Measurements from ENCODE around the gene PANX3. TPM values are rescaled to one million over a fixed set of nuclear protein-coding genes. Genes with fewer than 3 reads are reported as not detected.
"Not testable (repeated sequence)": the region's sequence is repeated elsewhere in the genome, so short reads cannot be mapped to it uniquely, and the experiment has no call there.

The PANX3 gene
- total RNA-seq, 1 donor from 2014 or later = not detected

- Mint-ChIP-seq H3K27ac (no peak overlapping the region), H3K36me3 (ENCODE audit: low read depth) (no peaks in the 10 kb centered on the region), H3K4me1 (no peaks in the 10 kb centered on the region), H3K9me3 (no peaks in the 10 kb centered on the region), H3K27me3 (peaks cover 23% of the 10 kb centered on the region), H3K4me3 (no peak overlapping the region)
- intact Hi-C loops (cut with micrococcal nuclease) = no loop called here
- no peak for DNase-seq
Measured at GRCh38 chr11:124600621-124601320, 10.5 kb upstream of the PANX3 start.

- Mint-ChIP-seq H3K27me3 (peaks cover 20% of the 10 kb centered on the region), H3K4me3 (no peak overlapping the region), H3K27ac (no peak overlapping the region), H3K9me3 (no peaks in the 10 kb centered on the region), H3K36me3 (ENCODE audit: low read depth) (no peaks in the 10 kb centered on the region), H3K4me1 (no peaks in the 10 kb centered on the region)
- intact Hi-C loops (cut with micrococcal nuclease) = no loop called here
- DNase-seq = no peak
Measured at GRCh38 chr11:124602193-124602592, 9.0 kb upstream of the PANX3 start.

- H3K36me3 Mint-ChIP-seq (ENCODE audit: low read depth); DNase-seq; H3K4me1 Mint-ChIP-seq; H3K4me3 Mint-ChIP-seq; H3K27ac Mint-ChIP-seq; H3K9me3 Mint-ChIP-seq; intact Hi-C loops (cut with micrococcal nuclease): not testable (repeated sequence)
- H3K27me3 Mint-ChIP-seq = peaks cover 14% of the 10 kb centered on the region
Measured at GRCh38 chr11:124602723-124603122, 8.5 kb upstream of the PANX3 start.

- intact Hi-C loops (cut with micrococcal nuclease) = no loop called here
- no peaks in the 10 kb centered on the region for H3K36me3 Mint-ChIP-seq (ENCODE audit: low read depth)
- peak; percentile 48 for DNase-seq
- peaks cover 3% of the 10 kb centered on the region for H3K27me3 Mint-ChIP-seq
- no peaks in the 10 kb centered on the region for H3K9me3 Mint-ChIP-seq
- H3K4me3 Mint-ChIP-seq = no peak overlapping the region
- H3K4me1 Mint-ChIP-seq = no peaks in the 10 kb centered on the region
- no peak overlapping the region for H3K27ac Mint-ChIP-seq
Measured at GRCh38 chr11:124605719-124606118, 5.5 kb upstream of the PANX3 start.

GRCh38 chr11:124608147-124608546 is 3.1 kb upstream of the PANX3 start:
- peaks cover 8% of the 10 kb centered on the region for H3K4me1 Mint-ChIP-seq

GRCh38 chr11:124610295-124610694 is 933 bp upstream of the PANX3 start:
- DNase-seq = peak; percentile 42
- Mint-ChIP-seq H3K4me1 (peaks cover 8% of the 10 kb centered on the region), H3K4me3 (no peak overlapping the region), H3K27ac (no peak overlapping the region), H3K9me3 (no peaks in the 10 kb centered on the region), H3K36me3 (ENCODE audit: low read depth) (no peaks in the 10 kb centered on the region), H3K27me3 (peaks cover 6% of the 10 kb centered on the region)
- intact Hi-C loops (cut with micrococcal nuclease) = no loop called here

More at GRCh38 chr11:124608147-124608546, 3.1 kb upstream of the PANX3 start:
- Mint-ChIP-seq H3K27me3 (peaks cover 3% of the 10 kb centered on the region), H3K9me3 (no peaks in the 10 kb centered on the region), H3K4me3 (no peak overlapping the region), H3K27ac (no peak overlapping the region), H3K36me3 (ENCODE audit: low read depth) (no peaks in the 10 kb centered on the region)
- intact Hi-C loops (cut with micrococcal nuclease) = no loop called here
- DNase-seq = no peak

GRCh38 chr11:124612045-124612444 is 817 bp downstream of the PANX3 start:
- peak; percentile 74 for DNase-seq
- peaks cover 8% of the 10 kb centered on the region for H3K27me3 Mint-ChIP-seq
- no peaks in the 10 kb centered on the region for H3K9me3 Mint-ChIP-seq
- no peak overlapping the region for H3K4me3 Mint-ChIP-seq
- H3K27ac Mint-ChIP-seq = peak overlapping the region; percentile 46
- peaks cover 8% of the 10 kb centered on the region for H3K4me1 Mint-ChIP-seq
- intact Hi-C loops (cut with micrococcal nuclease) = no loop called here
- H3K36me3 Mint-ChIP-seq (ENCODE audit: low read depth) = no peaks in the 10 kb centered on the region

- H3K4me1 Mint-ChIP-seq = peaks cover 8% of the 10 kb centered on the region
- peaks cover 7% of the 10 kb centered on the region for H3K27me3 Mint-ChIP-seq
- no peaks in the 10 kb centered on the region for H3K9me3 Mint-ChIP-seq
- no peaks in the 10 kb centered on the region for H3K36me3 Mint-ChIP-seq (ENCODE audit: low read depth)
- H3K4me3 Mint-ChIP-seq = no peak overlapping the region
- H3K27ac Mint-ChIP-seq = no peak overlapping the region
- intact Hi-C loops (cut with micrococcal nuclease) = no loop called here
- peak; percentile 46 for DNase-seq
Measured at GRCh38 chr11:124612567-124613246, 1.5 kb downstream of the PANX3 start.

GRCh38 chr11:124618863-124619262 is 7.6 kb downstream of the PANX3 start:
- no peak overlapping the region for H3K27ac Mint-ChIP-seq
- H3K27me3 Mint-ChIP-seq = peaks cover 20% of the 10 kb centered on the region
- DNase-seq = no peak
- no peaks in the 10 kb centered on the region for H3K9me3 Mint-ChIP-seq
- H3K36me3 Mint-ChIP-seq (ENCODE audit: low read depth) = peaks cover 8% of the 10 kb centered on the region
- intact Hi-C loops (cut with micrococcal nuclease) = no loop called here
- peaks cover 8% of the 10 kb centered on the region for H3K4me1 Mint-ChIP-seq
- H3K4me3 Mint-ChIP-seq = no peak overlapping the region

GRCh38 chr11:124622531-124623451 is 11.6 kb downstream of the PANX3 start, which contains the start of gene TBRG1:
Gene TBRG1, plus strand, starts transcription at chr11:124622864. Its CDS starts 220 bp downstream, at chr11:124623084.
- peaks cover 32% of the 10 kb centered on the region for H3K36me3 Mint-ChIP-seq (ENCODE audit: low read depth)
- peak within 1 kb of the TSS; percentile 98 for H3K4me3 Mint-ChIP-seq
- H3K27ac Mint-ChIP-seq = peak within 1 kb of the TSS; percentile 96
- intact Hi-C loops (cut with micrococcal nuclease) = loop anchor here (2.0 to 5.0 kb wide), 4 partner anchors 50 to 880 kb away; partner anchors contain the start of genes CCDC15, SIAE, SPA17 and TMEM218
- H3K4me1 Mint-ChIP-seq = peaks cover 22% of the 10 kb centered on the region
- H3K9me3 Mint-ChIP-seq = no peaks in the 10 kb centered on the region
- peak; percentile 95 for DNase-seq
- peaks cover 15% of the 10 kb centered on the region for H3K27me3 Mint-ChIP-seq

- H3K27me3 Mint-ChIP-seq = peaks cover 11% of the 10 kb centered on the region
- DNase-seq = no peak
- no peaks in the 10 kb centered on the region for H3K9me3 Mint-ChIP-seq
- peaks cover 40% of the 10 kb centered on the region for H3K36me3 Mint-ChIP-seq (ENCODE audit: low read depth)
- H3K4me1 Mint-ChIP-seq = peaks cover 24% of the 10 kb centered on the region
- intact Hi-C loops (cut with micrococcal nuclease) = loop anchor here (2.0 to 5.0 kb wide), 4 partner anchors 49 to 882 kb away; partner anchors contain the start of genes CCDC15, SIAE, SPA17 and TMEM218
- peak overlapping the region; percentile 98 for H3K4me3 Mint-ChIP-seq
- peak overlapping the region; percentile 96 for H3K27ac Mint-ChIP-seq
Measured at GRCh38 chr11:124623861-124624525, 12.8 kb downstream of the PANX3 start.

- no peaks in the 10 kb centered on the region for H3K9me3 Mint-ChIP-seq
- no peak for DNase-seq
- intact Hi-C loops (cut with micrococcal nuclease) = no loop called here
- peaks cover 46% of the 10 kb centered on the region for H3K36me3 Mint-ChIP-seq (ENCODE audit: low read depth)
- H3K27ac Mint-ChIP-seq = no peak overlapping the region
- H3K27me3 Mint-ChIP-seq = peaks cover 4% of the 10 kb centered on the region
- no peak overlapping the region for H3K4me3 Mint-ChIP-seq
- H3K4me1 Mint-ChIP-seq = peaks cover 24% of the 10 kb centered on the region
Measured at GRCh38 chr11:124625504-124626168, 14.4 kb downstream of the PANX3 start.

- H3K4me3 Mint-ChIP-seq = no peak overlapping the region
- no peak overlapping the region for H3K27ac Mint-ChIP-seq
- no peaks in the 10 kb centered on the region for H3K27me3 Mint-ChIP-seq
- H3K4me1 Mint-ChIP-seq = peaks cover 24% of the 10 kb centered on the region
- intact Hi-C loops (cut with micrococcal nuclease) = no loop called here
- H3K36me3 Mint-ChIP-seq (ENCODE audit: low read depth) = peaks cover 61% of the 10 kb centered on the region
- no peak for DNase-seq
- no peaks in the 10 kb centered on the region for H3K9me3 Mint-ChIP-seq
Measured at GRCh38 chr11:124627546-124627945, 16.3 kb downstream of the PANX3 start.

All from activated CD4-positive, alpha-beta T cell treated with anti-CD3 and anti-CD28 coated beads, Interleukin-2, amount 10 ng/mL, durations not matched to agents 24 days and 14 days (primary cell).